Activated gamma-delta T cell treated with anti-CD3 and anti-CD28 coated beads, Interleukin-2, amount 50 U/mL, for 16 hours (primary cell): ENCODE measurements around the gene CA4.
"Not testable (repeated sequence)": the region's sequence is repeated elsewhere in the genome, so short reads cannot be mapped to it uniquely, and the experiment has no call there.

Source experiments
- DNase-seq: peaks from one replicate; pipeline ENCODE4 v3.0.0-alpha.2; 2020; ENCODE audit warnings: low read depth

CA4 gene

GRCh38 chr17:60149691-60150582 is at the start of gene CA4:
Gene CA4, plus strand, starts transcription at chr17:60149973. Its CDS starts 62 bp downstream, at chr17:60150035.
- no peak for DNase-seq

- not testable (repeated sequence) for DNase-seq
Observed at GRCh38 chr17:60100577-60100976, 49.2 kb upstream of the CA4 start.

GRCh38 chr17:60102015-60102631 is 47.6 kb upstream of the CA4 start:
- DNase-seq: not testable (repeated sequence)

- DNase-seq: no peak
Observed at GRCh38 chr17:60102632-60103096, 47.1 kb upstream of the CA4 start.

- DNase-seq: no peak
Observed at GRCh38 chr17:60103957-60104356, 45.8 kb upstream of the CA4 start.

GRCh38 chr17:60106340-60107059 is 43.3 kb upstream of the CA4 start:
- no peak for DNase-seq

GRCh38 chr17:60107526-60108257 is 42.1 kb upstream of the CA4 start:
- DNase-seq: no peak

- DNase-seq: not testable (repeated sequence)
Observed at GRCh38 chr17:60108309-60108708, 41.5 kb upstream of the CA4 start.

- no peak for DNase-seq
Observed at GRCh38 chr17:60108712-60109111, 41.1 kb upstream of the CA4 start.

- DNase-seq: no peak
Observed at GRCh38 chr17:60109161-60109560, 40.6 kb upstream of the CA4 start.

- no peak for DNase-seq
Observed at GRCh38 chr17:60110586-60110985, 39.2 kb upstream of the CA4 start.

- DNase-seq: not testable (repeated sequence)
Observed at GRCh38 chr17:60111661-60112060, 38.1 kb upstream of the CA4 start.

GRCh38 chr17:60115364-60115763 is 34.4 kb upstream of the CA4 start:
- not testable (repeated sequence) for DNase-seq

GRCh38 chr17:60116196-60116595 is 33.6 kb upstream of the CA4 start:
- not testable (repeated sequence) for DNase-seq

- not testable (repeated sequence) for DNase-seq
Observed at GRCh38 chr17:60119162-60119561, 30.6 kb upstream of the CA4 start.

- DNase-seq: not testable (repeated sequence)
Observed at GRCh38 chr17:60119807-60120748, 29.7 kb upstream of the CA4 start.

- DNase-seq: no peak
Observed at GRCh38 chr17:60127068-60128064, 22.4 kb upstream of the CA4 start.

GRCh38 chr17:60128171-60128859 is 21.5 kb upstream of the CA4 start:
- no peak for DNase-seq

GRCh38 chr17:60129164-60129563 is 20.6 kb upstream of the CA4 start:
- no peak for DNase-seq
